ENCODE measurements around the gene GSG1L.

- TF ChIP-seq CTCF (IDR thresholded peaks at IDR 0.05; ENCODE audit: insufficient read depth, low read length) (no peak), GABPA (IDR thresholded peaks at IDR 0.05; ENCODE audit: low read depth) (no peak), POLR2AphosphoS5 (IDR thresholded peaks at IDR 0.05; ENCODE audit: low read depth) (no peak), REST (IDR thresholded peaks at IDR 0.05; ENCODE audit: insufficient replicate concordance, low read depth) (no peak), SPI1 (IDR thresholded peaks at IDR 0.05; ENCODE audit: borderline replicate concordance, low read depth) (no peak)
These were observed 318.2 kb downstream of the GSG1L start for GRCh38 chr16:27745348-27745747.

Measured in HL-60 (cell line).